Upper lobe of right lung (tissue), 1 donor: Measurements from ENCODE around the gene RIN2. TPM values are rescaled to one million over a fixed set of nuclear protein-coding genes. Genes with fewer than 3 reads are reported as not detected.
"Not testable (repeated sequence)": the region's sequence is repeated elsewhere in the genome, so short reads cannot be mapped to it uniquely, and the experiment has no call there.

Experiments used
- ATAC-seq: fragments of 200-7000 bp; cut with Tn5 transposase; one replicate; pipeline ENCODE4 v1.9.1; 2020; ENCODE audit warnings: mild to moderate bottlenecking, moderate library complexity
- DNase-seq: peaks from one replicate; pipeline ENCODE4 v3.0.0-alpha.2; 2020
- H3K27ac ChIP-seq: fragments of 200-600 bp; one replicate; pipeline ENCODE4 v1.8.0; 2022
- H3K27me3 ChIP-seq: fragments of 200-600 bp; one replicate; pipeline ENCODE4 v1.8.0; 2022; ENCODE audit warnings: mild to moderate bottlenecking
- H3K36me3 ChIP-seq: fragments of 200-600 bp; one replicate; pipeline ENCODE4 v1.8.0; 2022
- H3K4me1 ChIP-seq: fragments of 200-600 bp; one replicate; pipeline ENCODE4 v1.8.0; 2022
- H3K4me3 ChIP-seq: fragments of 200-600 bp; one replicate; pipeline ENCODE4 v1.8.0; 2022; ENCODE audit warnings: mild to moderate bottlenecking
- H3K9me3 ChIP-seq: fragments of 200-600 bp; one replicate; pipeline ENCODE4 v1.8.0; 2022
- intact Hi-C: fragments of 100-400 bp; cut with DNase I; formaldehyde crosslinking; loops from one replicate; pipeline ENCODE4 v1.11.0; 2022
- total RNA-seq: library from RNA; stranded (reverse); fragmentation: NEBNext Ultra II Directional; extraction: Animal tissue kit (Norgen Biotek cat#: 25700); gene quantifications from one replicate; pipeline ENCODE4 v1.2.1, GENCODE V29; 2021
- TF ChIP-seq, protein P1 (sequence below): fragments of 200-600 bp; IDR thresholded peaks from one replicate; pipeline ENCODE4 v1.8.0; 2022; ENCODE audit warnings: antibody characterized with exemption
- donor health status: DM: no; HTN: yes; CAD: no; lungs with severe emphysema.

RIN2 gene
- total RNA-seq, 1 donor from 2014 or later: 116 TPM

DNA sequence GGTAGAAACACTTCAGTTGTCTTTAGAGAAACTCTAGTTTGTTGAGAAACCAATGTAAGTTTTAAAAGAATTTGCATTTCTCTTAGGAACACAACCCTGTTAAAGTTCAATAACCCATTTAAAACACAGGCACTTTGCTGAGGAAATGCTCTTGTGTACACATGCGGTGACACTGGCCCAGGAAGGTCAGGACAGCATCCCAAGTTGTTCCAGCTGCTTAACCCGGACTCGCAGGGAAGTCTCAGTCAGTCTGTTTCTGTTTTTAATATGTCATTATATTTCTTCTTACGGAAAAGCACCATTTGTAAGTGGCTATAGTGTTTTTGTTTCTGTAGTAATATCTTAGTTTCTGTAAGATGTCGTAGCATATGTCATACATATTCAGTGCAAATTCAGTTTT, 36.9 kb downstream of the RIN2 start:
- ATAC-seq (no peak), DNase-seq (no peak)
- intact Hi-C loops: no loop called here
- peaks cover 3% of the 10 kb centered on the region for H3K36me3 ChIP-seq
- no peak overlapping the region for H3K4me3 ChIP-seq
- TF ChIP-seq, protein P1, sequence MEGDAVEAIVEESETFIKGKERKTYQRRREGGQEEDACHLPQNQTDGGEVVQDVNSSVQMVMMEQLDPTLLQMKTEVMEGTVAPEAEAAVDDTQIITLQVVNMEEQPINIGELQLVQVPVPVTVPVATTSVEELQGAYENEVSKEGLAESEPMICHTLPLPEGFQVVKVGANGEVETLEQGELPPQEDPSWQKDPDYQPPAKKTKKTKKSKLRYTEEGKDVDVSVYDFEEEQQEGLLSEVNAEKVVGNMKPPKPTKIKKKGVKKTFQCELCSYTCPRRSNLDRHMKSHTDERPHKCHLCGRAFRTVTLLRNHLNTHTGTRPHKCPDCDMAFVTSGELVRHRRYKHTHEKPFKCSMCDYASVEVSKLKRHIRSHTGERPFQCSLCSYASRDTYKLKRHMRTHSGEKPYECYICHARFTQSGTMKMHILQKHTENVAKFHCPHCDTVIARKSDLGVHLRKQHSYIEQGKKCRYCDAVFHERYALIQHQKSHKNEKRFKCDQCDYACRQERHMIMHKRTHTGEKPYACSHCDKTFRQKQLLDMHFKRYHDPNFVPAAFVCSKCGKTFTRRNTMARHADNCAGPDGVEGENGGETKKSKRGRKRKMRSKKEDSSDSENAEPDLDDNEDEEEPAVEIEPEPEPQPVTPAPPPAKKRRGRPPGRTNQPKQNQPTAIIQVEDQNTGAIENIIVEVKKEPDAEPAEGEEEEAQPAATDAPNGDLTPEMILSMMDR: no peak
- H3K27ac ChIP-seq: no peak overlapping the region
- no peaks in the 10 kb centered on the region for H3K4me1 ChIP-seq
- H3K27me3 ChIP-seq: no peaks in the 10 kb centered on the region
- H3K9me3 ChIP-seq: no peaks in the 10 kb centered on the region

DNA sequence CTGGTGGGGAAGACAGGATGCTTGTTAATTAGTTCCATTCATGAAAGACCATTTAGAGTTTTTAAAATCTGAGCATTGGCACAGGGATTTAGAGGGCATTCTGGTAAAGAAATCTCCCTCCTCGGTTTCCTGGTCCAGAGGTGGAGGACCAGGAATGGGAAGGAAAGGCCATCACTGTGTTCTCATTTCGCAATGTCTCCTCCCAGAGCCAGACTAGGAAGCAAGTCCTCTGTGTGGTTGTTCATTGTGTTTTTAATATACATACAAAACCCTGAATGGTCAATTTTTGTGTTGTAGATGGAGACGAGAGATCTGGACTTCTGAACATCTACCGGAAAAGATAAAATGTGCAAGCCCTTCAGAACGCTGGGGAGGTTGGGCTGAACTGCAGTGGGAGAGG, 41.3 kb downstream of the RIN2 start:
- TF ChIP-seq, protein P1: no peak

DNA sequence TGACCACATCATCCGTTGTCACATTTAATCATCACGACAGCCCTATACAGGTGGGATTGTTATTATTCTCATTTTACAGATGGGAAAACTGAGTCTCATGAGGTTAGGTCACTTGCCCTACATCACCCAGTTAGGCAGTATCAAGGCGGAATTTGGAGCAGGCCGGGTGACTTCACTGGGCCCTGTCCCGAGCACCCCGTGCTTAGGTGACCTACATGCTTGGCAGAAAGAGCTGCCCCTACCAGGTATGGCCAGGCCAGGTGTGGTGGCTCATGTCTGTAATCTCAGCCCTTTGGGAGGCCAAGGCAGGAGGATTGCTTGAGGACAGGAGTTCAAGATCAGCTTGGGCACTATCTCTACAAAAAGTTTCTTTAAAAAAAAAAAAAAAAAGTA, 44.0 kb downstream of the RIN2 start:
- intact Hi-C loops: no loop called here
- Histone ChIP-seq H3K4me1 (peaks cover 11% of the 10 kb centered on the region), H3K27ac (no peak overlapping the region), H3K36me3 (peaks cover 15% of the 10 kb centered on the region), H3K27me3 (no peaks in the 10 kb centered on the region), H3K9me3 (no peaks in the 10 kb centered on the region), H3K4me3 (no peak overlapping the region)
- no peak for DNase-seq
- TF ChIP-seq, protein P1: no peak
- peak; percentile 28 for ATAC-seq

More for the DNA sequence above, 41.3 kb downstream of the RIN2 start:
- Histone ChIP-seq H3K9me3 (no peaks in the 10 kb centered on the region), H3K27me3 (no peaks in the 10 kb centered on the region), H3K36me3 (peaks cover 15% of the 10 kb centered on the region), H3K4me3 (no peak overlapping the region), H3K4me1 (peaks cover 8% of the 10 kb centered on the region), H3K27ac (no peak overlapping the region)
- ATAC-seq (no peak), DNase-seq (no peak)
- intact Hi-C loops: no loop called here

DNA sequence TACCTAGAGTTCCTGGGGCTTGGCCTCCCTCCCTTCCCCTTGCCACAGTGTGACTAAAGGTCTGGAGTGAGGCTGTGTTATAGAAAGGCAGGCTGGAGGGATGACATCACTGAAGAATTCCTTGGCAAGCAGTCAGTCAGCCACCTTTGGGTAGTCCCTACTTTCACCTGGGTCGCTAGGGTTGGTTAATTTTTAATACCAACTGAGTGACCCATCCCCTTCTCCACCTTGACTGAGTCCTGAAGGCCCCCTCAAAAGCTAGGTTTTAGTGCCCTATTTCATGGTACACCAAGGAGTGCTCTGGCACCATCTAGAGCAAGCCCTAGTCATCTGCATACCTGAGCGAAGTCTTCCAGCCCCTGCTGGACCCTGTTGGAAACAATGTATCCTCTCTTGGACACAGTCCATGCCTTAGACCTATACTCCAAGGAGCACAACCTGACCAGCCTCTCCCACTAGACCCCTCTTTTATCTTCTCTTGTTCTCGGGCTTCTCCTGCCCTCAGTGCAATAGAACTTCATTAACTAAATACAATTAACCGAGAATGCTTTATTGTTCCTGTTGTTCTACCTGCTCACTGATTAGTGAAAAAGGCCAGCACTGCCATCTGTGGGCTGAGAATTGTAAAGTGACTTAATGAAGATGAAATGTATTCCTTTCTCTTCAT, 44.6 kb downstream of the RIN2 start:
- ATAC-seq: peak; percentile 83
- intact Hi-C loops: no loop called here
- Histone ChIP-seq H3K4me1 (peaks cover 16% of the 10 kb centered on the region), H3K9me3 (no peaks in the 10 kb centered on the region), H3K4me3 (no peak overlapping the region), H3K36me3 (peaks cover 15% of the 10 kb centered on the region), H3K27ac (peak overlapping the region; percentile 49), H3K27me3 (no peaks in the 10 kb centered on the region)
- TF ChIP-seq, protein P1: peak; percentile 15
- DNase-seq: no peak

DNA sequence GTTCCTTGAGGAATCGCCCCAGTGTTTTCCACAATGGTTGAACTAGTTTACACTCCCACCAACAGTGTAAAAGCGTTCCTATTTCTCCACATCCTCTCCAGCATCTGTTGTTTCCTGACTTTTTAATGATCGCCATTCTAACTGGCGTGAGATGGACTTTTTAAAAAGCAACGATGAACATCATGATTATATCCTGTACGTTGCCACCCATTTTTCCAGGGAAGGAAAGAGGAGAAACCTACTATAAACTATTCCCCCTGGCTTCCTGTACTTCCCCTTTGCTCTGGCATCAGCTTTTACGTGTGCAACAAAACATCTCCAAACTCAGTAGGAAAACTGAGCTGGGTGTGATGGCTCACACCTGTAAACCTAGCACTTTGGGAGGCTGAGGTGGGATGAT, 48.2 kb downstream of the RIN2 start:
- H3K9me3 ChIP-seq, intact Hi-C loops, H3K36me3 ChIP-seq, DNase-seq, H3K4me3 ChIP-seq, ATAC-seq, H3K27me3 ChIP-seq: not testable (repeated sequence)
- Histone ChIP-seq H3K27ac (peak overlapping the region; percentile 47), H3K4me1 (peaks cover 22% of the 10 kb centered on the region)

DNA sequence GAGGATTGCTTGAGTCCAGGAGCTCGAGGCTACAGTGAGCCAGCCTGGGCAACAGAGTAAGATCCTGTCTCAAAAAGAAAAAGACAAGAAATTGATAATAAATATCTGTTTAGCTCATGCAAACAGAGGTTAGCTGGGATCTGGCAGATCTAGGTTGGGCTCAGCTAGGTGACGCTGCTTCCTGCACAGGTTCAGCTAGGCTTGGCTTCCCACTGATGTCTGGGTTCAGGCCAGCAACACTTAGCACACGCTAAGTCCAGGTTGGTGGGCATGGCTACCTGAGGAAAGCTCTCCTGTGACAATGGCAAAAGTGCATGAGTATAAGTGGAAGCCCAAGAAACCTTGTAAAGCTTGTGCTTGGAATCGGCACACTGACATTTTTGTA, 48.7 kb downstream of the RIN2 start:
- H3K27me3 ChIP-seq: no peaks in the 10 kb centered on the region
- DNase-seq (no peak), ATAC-seq (peak; percentile 51)
- TF ChIP-seq, protein P1: no peak
- H3K9me3 ChIP-seq: no peaks in the 10 kb centered on the region
- H3K4me1 ChIP-seq: peaks cover 22% of the 10 kb centered on the region
- no peak overlapping the region for H3K4me3 ChIP-seq
- H3K36me3 ChIP-seq: no peaks in the 10 kb centered on the region
- intact Hi-C loops: no loop called here
- H3K27ac ChIP-seq: peak overlapping the region; percentile 47
